Measurements from ENCODE around the gene REM2.

REM2 gene

GRCh38 chr14:22875748-22876319 is 7.2 kb upstream of the REM2 start:
- TF ChIP-seq ZNF274 (IDR thresholded peaks at IDR 0.05; ENCODE audit: low read depth, low read length): no peak
- no peak overlapping the region for H3K4me3 ChIP-seq (ENCODE audit: low read length)

- no peak for TF ChIP-seq ZNF274 (IDR thresholded peaks at IDR 0.05; ENCODE audit: low read depth, low read length)
- no peak overlapping the region for H3K4me3 ChIP-seq (ENCODE audit: low read length)
These were observed 6.0 kb upstream of the REM2 start for GRCh38 chr14:22877000-22877501.

GRCh38 chr14:22878271-22879246 is 4.5 kb upstream of the REM2 start:
- TF ChIP-seq ZNF274 (IDR thresholded peaks at IDR 0.05; ENCODE audit: low read depth, low read length): no peak
- H3K4me3 ChIP-seq (ENCODE audit: low read length): no peak overlapping the region

- no peak for TF ChIP-seq ZNF274 (IDR thresholded peaks at IDR 0.05; ENCODE audit: low read depth, low read length)
- no peak overlapping the region for H3K4me3 ChIP-seq (ENCODE audit: low read length)
These were observed 958 bp upstream of the REM2 start for GRCh38 chr14:22882064-22882463.

GRCh38 chr14:22882529-22883172 is 371 bp upstream of the REM2 start:
- no peak for TF ChIP-seq ZNF274 (IDR thresholded peaks at IDR 0.05; ENCODE audit: low read depth, low read length)
- H3K4me3 ChIP-seq (ENCODE audit: low read length): no peak overlapping the region

GRCh38 chr14:22884076-22884737 is 1.2 kb downstream of the REM2 start:
- H3K4me3 ChIP-seq (ENCODE audit: low read length): no peak overlapping the region
- no peak for TF ChIP-seq ZNF274 (IDR thresholded peaks at IDR 0.05; ENCODE audit: low read depth, low read length)

GRCh38 chr14:22884738-22885523 is 1.9 kb downstream of the REM2 start:
- TF ChIP-seq ZNF274 (IDR thresholded peaks at IDR 0.05; ENCODE audit: low read depth, low read length): no peak
- H3K4me3 ChIP-seq (ENCODE audit: low read length): no peak overlapping the region

- H3K4me3 ChIP-seq (ENCODE audit: low read length): peak overlapping the region; percentile 3; the same call in 1 of the 2 replicates
- no peak for TF ChIP-seq ZNF274 (IDR thresholded peaks at IDR 0.05; ENCODE audit: low read depth, low read length)
These were observed 3.0 kb downstream of the REM2 start for GRCh38 chr14:22885975-22886374.

- peak overlapping the region; percentile 83 for H3K4me3 ChIP-seq (ENCODE audit: low read length)
These were observed 3.7 kb downstream of the REM2 start for GRCh38 chr14:22886500-22887259.

GRCh38 chr14:22887260-22887989 is 4.4 kb downstream of the REM2 start:
- H3K4me3 ChIP-seq (ENCODE audit: low read length): peak overlapping the region; percentile 83
- TF ChIP-seq ZNF274 (IDR thresholded peaks at IDR 0.05; ENCODE audit: low read depth, low read length): no peak

More at GRCh38 chr14:22886500-22887259, 3.7 kb downstream of the REM2 start:
- no peak for TF ChIP-seq ZNF274 (IDR thresholded peaks at IDR 0.05; ENCODE audit: low read depth, low read length)

- TF ChIP-seq ZNF274 (IDR thresholded peaks at IDR 0.05; ENCODE audit: low read depth, low read length): no peak
- peak overlapping the region; percentile 83; the same call in 1 of the 2 replicates for H3K4me3 ChIP-seq (ENCODE audit: low read length)
These were observed 5.0 kb downstream of the REM2 start for GRCh38 chr14:22887990-22888378.

- H3K4me3 ChIP-seq (ENCODE audit: low read length): peak overlapping the region; percentile 83; the same call in 1 of the 2 replicates
- no peak for TF ChIP-seq ZNF274 (IDR thresholded peaks at IDR 0.05; ENCODE audit: low read depth, low read length)
These were observed 5.6 kb downstream of the REM2 start for GRCh38 chr14:22888662-22889061.
